ENCODE data around the gene FBXW11. TPM values are rescaled to one million over a fixed set of nuclear protein-coding genes. Genes with fewer than 3 reads are reported as not detected.

FBXW11 gene
- total RNA-seq, 1 experiment from 2014 or later, result 52.0 TPM

- no peak overlapping the region for H3K4me3 ChIP-seq (replicated peaks in 1 of 2; ENCODE audit: low read depth in 1 of 2, low read length in 2 of 2)
- intact Hi-C loops (cut with micrococcal nuclease), result no loop called here
Observed at GRCh38 chr5:172045315-172045632, 38.8 kb upstream of the FBXW11 start.

More at GRCh38 chr5:172045315-172045632, 38.8 kb upstream of the FBXW11 start:
- ChIA-PET RAD21 (ENCODE audit: low non-redundant PET in 1 of 2, low total read pairs in 2 of 2, uncharacterized antibody in 2 of 2, unreplicated experiment in 2 of 2) (no interaction called here), POLR2A (no interaction called here), CTCF (interaction anchor here (0.7 to 1.0 kb wide), 3 partner anchors 14 to 143 kb away, joined by 3 to 5 read pairs (median 4); partner anchors contain the start of gene STK10)
- no peak overlapping the region for H3K4me2 ChIP-seq (ENCODE audit: low read length)
- 0 out of 4 replicates have a peak, but pooled peaks cover 0 to 2% of the 10 kb centered on the region in 2 experiments for H3K36me3 ChIP-seq (ENCODE audit: control insufficient read depth in 1 of 2, insufficient read depth in 2 of 2, low read length in 2 of 2)
- H3K79me2 ChIP-seq (ENCODE audit: insufficient read depth, low read length), result no peaks in the 10 kb centered on the region
- H3K4me1 ChIP-seq (ENCODE audit: control insufficient read depth in 1 of 2, insufficient read depth in 2 of 2, low read length in 2 of 2), result no peaks in the 10 kb centered on the region
- no TSS peak for BruUV-seq (replicated peaks)
- ATAC-seq (no peak), DNase-seq (ENCODE audit: low read depth, low spot score) (no peak)
- H3K9me3 ChIP-seq (ENCODE audit: control insufficient read depth in 1 of 2, insufficient read depth in 1 of 2, low read depth in 1 of 2, low read length in 2 of 2), result no peaks in the 10 kb centered on the region
- H3K27me3 ChIP-seq (ENCODE audit: insufficient read depth, low read length), result no peaks in the 10 kb centered on the region
- H2AFZ ChIP-seq (ENCODE audit: low read depth, low read length, poor library complexity, severe bottlenecking), result no peak overlapping the region
- no peak overlapping the region for H3K9ac ChIP-seq (ENCODE audit: low read length)
- H4K20me1 ChIP-seq (ENCODE audit: insufficient read depth), result no peaks in the 10 kb centered on the region
- TF ChIP-seq EGR1 (IDR thresholded peaks at IDR 0.05; ENCODE audit: low read depth), result no peak
- no peak for TF ChIP-seq SRF (IDR thresholded peaks at IDR 0.05; ENCODE audit: low read depth)
- no peak for TF ChIP-seq ELF1 (IDR thresholded peaks at IDR 0.05; ENCODE audit: borderline replicate concordance, low read depth)
- TF ChIP-seq ZBTB33 (IDR thresholded peaks at IDR 0.05; ENCODE audit: extremely low read depth, insufficient replicate concordance, low read length), result no peak
- TF ChIP-seq JUND (IDR thresholded peaks at IDR 0.05), result no peak
- no peak for TF ChIP-seq FOSL1 (IDR thresholded peaks at IDR 0.05; ENCODE audit: low read depth)
- TF ChIP-seq CTCF (IDR thresholded peaks at IDR 0.05 in 2 of 3, conservative IDR thresholded peaks at IDR 0.05 in 1 of 3; ENCODE audit: borderline replicate concordance in 1 of 3, insufficient read depth in 1 of 3, low read depth in 2 of 3, low read length in 2 of 3), result no peak
- H3K27ac ChIP-seq (ENCODE audit: low read depth, low read length), result no peak overlapping the region
- H3K9me2 ChIP-seq (ENCODE audit: insufficient read depth), result no peaks in the 10 kb centered on the region
